Ascending aorta (tissue), 2 donors: Measurements from ENCODE around the gene RPN2. TPM values are rescaled to one million over a fixed set of nuclear protein-coding genes. Genes with fewer than 3 reads are reported as not detected.

Experiments
- DNase-seq, 2 donors: peaks; one replicate each; pipeline ENCODE4 v3.0.0-alpha.2; 2019; ENCODE audit warnings: low spot score in 2 of 2
- H3K27ac ChIP-seq, 2 donors: fragments of 200-600 bp; sonication (generic); one replicate each; pipeline ENCODE4 v1.5.1; 2016 to 2017; ENCODE audit warnings: mild to moderate bottlenecking in 1 of 2
- H3K27me3 ChIP-seq: fragments of 200-600 bp; sonication (generic); one replicate; pipeline ENCODE4 v1.5.1; 2017
- H3K36me3 ChIP-seq, 2 donors: fragments of 200-600 bp; sonication (generic); one replicate each; pipeline ENCODE4 v1.5.1; 2016
- H3K4me1 ChIP-seq, 2 donors: fragments of 200-600 bp; sonication (generic); one replicate each; pipeline ENCODE4 v1.5.1; 2016 to 2017; ENCODE audit warnings: mild to moderate bottlenecking in 1 of 2
- H3K4me3 ChIP-seq, 2 donors: fragments of 200-600 bp; sonication (generic); one replicate each; pipeline ENCODE4 v1.5.1; 2016 to 2017; ENCODE audit warnings: mild to moderate bottlenecking in 1 of 2
- H3K9me3 ChIP-seq, 2 donors: fragments of 200-600 bp; sonication (generic); one replicate each; pipeline ENCODE4 v1.5.1; 2016
- intact Hi-C: fragments of 100-400 bp; cut with DNase I; formaldehyde crosslinking; loops from one replicate; pipeline ENCODE4 v1.15.1; 2023
- total RNA-seq: library from RNA; depleted of rRNA; stranded (reverse); fragments of >200 nt; gene quantifications from one replicate; pipeline ENCODE4 v1.1.0, GENCODE V29; 2016
- TF ChIP-seq, protein P1 (sequence below), 3 experiments: fragments of 200-600 bp in 2 of 3; fragments of 450-650 bp in 1 of 3; sonication (generic) in 2 of 3; IDR thresholded peaks; one replicate each; pipeline ENCODE4 v1.5.1; 2016 to 2019; ENCODE audit warnings: antibody characterized with exemption in 3 of 3, mild to moderate bottlenecking in 1 of 3, moderate library complexity in 1 of 3

The RPN2 gene
- total RNA-seq, 1 donor from 2014 or later: 114 TPM

DNA sequence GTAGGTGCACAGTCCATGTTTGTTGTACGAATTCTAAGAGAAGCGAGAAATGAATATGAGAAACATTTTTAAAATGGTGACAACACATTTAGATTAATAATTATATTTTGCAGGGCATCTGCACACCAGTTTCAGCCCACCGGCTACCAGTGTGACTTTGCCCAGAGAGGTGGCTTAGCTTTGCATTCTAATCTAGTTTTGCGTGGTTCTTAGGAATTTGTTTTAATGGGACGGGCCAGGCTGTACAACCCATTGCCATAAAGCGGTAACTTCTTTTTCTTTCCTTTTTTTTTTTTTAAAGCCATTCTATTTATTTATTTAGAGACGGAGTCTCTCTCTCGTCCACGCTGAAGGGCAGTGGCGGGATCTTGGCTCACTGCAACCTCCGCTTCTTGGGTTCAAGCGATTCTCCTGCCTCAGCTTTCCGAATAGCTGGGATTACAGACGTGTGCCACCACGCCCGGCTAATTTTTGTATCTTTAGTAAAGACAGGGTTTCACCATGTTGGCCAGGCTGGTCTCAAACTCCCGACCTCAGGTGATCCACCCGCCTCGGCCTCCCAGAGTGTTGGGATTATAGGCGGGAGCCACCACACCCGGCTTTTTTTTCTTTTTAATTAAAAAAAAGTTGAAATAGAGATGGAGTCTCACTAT lies 111.2 kb downstream of the RPN2 start:
- peak overlapping the region; percentile 88 to 89 for H3K4me3 ChIP-seq
- H3K36me3 ChIP-seq: peaks cover 0 to 6% of the 10 kb centered on the region in 2 donors
- no peaks in the 10 kb centered on the region for H3K9me3 ChIP-seq
- TF ChIP-seq, protein P1, sequence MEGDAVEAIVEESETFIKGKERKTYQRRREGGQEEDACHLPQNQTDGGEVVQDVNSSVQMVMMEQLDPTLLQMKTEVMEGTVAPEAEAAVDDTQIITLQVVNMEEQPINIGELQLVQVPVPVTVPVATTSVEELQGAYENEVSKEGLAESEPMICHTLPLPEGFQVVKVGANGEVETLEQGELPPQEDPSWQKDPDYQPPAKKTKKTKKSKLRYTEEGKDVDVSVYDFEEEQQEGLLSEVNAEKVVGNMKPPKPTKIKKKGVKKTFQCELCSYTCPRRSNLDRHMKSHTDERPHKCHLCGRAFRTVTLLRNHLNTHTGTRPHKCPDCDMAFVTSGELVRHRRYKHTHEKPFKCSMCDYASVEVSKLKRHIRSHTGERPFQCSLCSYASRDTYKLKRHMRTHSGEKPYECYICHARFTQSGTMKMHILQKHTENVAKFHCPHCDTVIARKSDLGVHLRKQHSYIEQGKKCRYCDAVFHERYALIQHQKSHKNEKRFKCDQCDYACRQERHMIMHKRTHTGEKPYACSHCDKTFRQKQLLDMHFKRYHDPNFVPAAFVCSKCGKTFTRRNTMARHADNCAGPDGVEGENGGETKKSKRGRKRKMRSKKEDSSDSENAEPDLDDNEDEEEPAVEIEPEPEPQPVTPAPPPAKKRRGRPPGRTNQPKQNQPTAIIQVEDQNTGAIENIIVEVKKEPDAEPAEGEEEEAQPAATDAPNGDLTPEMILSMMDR (IDR thresholded peaks at IDR 0.05): no peak
- DNase-seq: no peak
- H3K4me1 ChIP-seq: peaks cover under 1 to 29% of the 10 kb centered on the region in 2 donors
- intact Hi-C loops: no loop called here
- H3K27ac ChIP-seq: peak overlapping the region; percentile 95 to 97
- H3K27me3 ChIP-seq: no peaks in the 10 kb centered on the region

Other genes starting within 250 kb of the RPN2 start
- gene SAMHD1, start 227.6 kb upstream of the RPN2 start, total RNA-seq: 163 TPM
- gene RBL1, start 83.3 kb upstream of the RPN2 start, total RNA-seq: 1.9 TPM
- gene MROH8, start 218 bp downstream of the RPN2 start, total RNA-seq: not detected
- not detected for gene GHRH, start 82.5 kb downstream of the RPN2 start, total RNA-seq
- 70.2 TPM for gene MANBAL, start 110.3 kb downstream of the RPN2 start, total RNA-seq
- 67.4 TPM for gene SRC, start 166.8 kb downstream of the RPN2 start, total RNA-seq